K562 (cell line): ENCODE measurements around the gene PGS1. TPM values are rescaled to one million over a fixed set of nuclear protein-coding genes. Genes with fewer than 3 reads are reported as not detected.

Source experiments
- BCL6 ChIP-seq: fragments of 250-450 bp; sonication (Bioruptor Pico); IDR thresholded peaks from 2 replicates; pipeline ENCODE4 v1.4.0; 2020
- CBFA2T3 ChIP-seq: fragments of 450-650 bp; IDR thresholded peaks from 2 replicates; pipeline ENCODE4 v1.6.1; 2017
- E4F1 ChIP-seq: fragments of 250-450 bp; sonication (Bioruptor Pico); IDR thresholded peaks from 2 replicates; pipeline ENCODE4 v1.5.0; 2021; ENCODE audit warnings: mild to moderate bottlenecking, borderline replicate concordance
- ETV6 ChIP-seq, 3 experiments: fragments of 150-350 bp in 1 of 3; sonication (generic) in 1 of 3; formaldehyde crosslinking in 1 of 3; IDR thresholded peaks; 2 replicates each; pipeline versions ENCODE4 v1.6.1 to v1.8.0; 2014 to 2022; ENCODE audit warnings: borderline replicate concordance in 2 of 3, low read depth in 2 of 3, antibody characterized with exemption in 1 of 3, low read length in 1 of 3, mild to moderate bottlenecking in 1 of 3, missing genetic modification reagents in 1 of 3
- HLTF ChIP-seq: fragments of 450-650 bp; IDR thresholded peaks from 2 replicates; pipeline ENCODE4 v1.6.1; 2016
- JUND ChIP-seq, 2 experiments: IDR thresholded peaks; 2 replicates in 1 of 2; 3 replicates in 1 of 2; pipeline ENCODE4 v1.6.1; 2011; ENCODE audit warnings: borderline replicate concordance in 2 of 2, low read depth in 2 of 2, low read length in 2 of 2, improper control_type of control experiment in 1 of 2, missing biosample characterization in 1 of 2, missing genetic modification characterization in 1 of 2, missing genetic modification reagents in 1 of 2
- KAT8 ChIP-seq: fragments of 450-650 bp; IDR thresholded peaks from 2 replicates; pipeline ENCODE4 v1.6.1; 2016; ENCODE audit warnings: low read depth, mild to moderate bottlenecking
- PTBP1 ChIP-seq: fragments of 200-400 bp; formaldehyde crosslinking; IDR thresholded peaks from 2 replicates; pipeline ENCODE4 v1.6.1; 2017; ENCODE audit warnings: low read depth, low read length
- PTTG1 ChIP-seq: fragments of 450-650 bp; IDR thresholded peaks from 2 replicates; pipeline ENCODE4 v1.6.1; 2016; ENCODE audit warnings: low read depth, mild to moderate bottlenecking, missing genetic modification characterization, missing compliant biosample characterization
- SLC30A9 ChIP-seq: fragments of 250-450 bp; sonication (Bioruptor Pico); IDR thresholded peaks from 2 replicates; pipeline ENCODE4 v1.8.0; 2022; ENCODE audit warnings: mild to moderate bottlenecking, moderate library complexity
- THAP12 ChIP-seq: fragments of 250-450 bp; sonication (Bioruptor Pico); IDR thresholded peaks from 2 replicates; pipeline ENCODE4 v1.9.0; 2021; ENCODE audit warnings: mild to moderate bottlenecking, inconsistent platforms
- THRAP3 ChIP-seq: fragments of 450-650 bp; IDR thresholded peaks from 2 replicates; pipeline ENCODE4 v1.6.1; 2016; ENCODE audit warnings: mild to moderate bottlenecking, inconsistent platforms, borderline replicate concordance
- ZKSCAN8 ChIP-seq: fragments of 200-800 bp; sonication (Bioruptor generic); IDR thresholded peaks from 2 replicates; pipeline ENCODE4 v1.6.1; 2016; ENCODE audit warnings: missing genetic modification characterization, missing compliant biosample characterization
- ZNF384 ChIP-seq: IDR thresholded peaks from 2 replicates; pipeline ENCODE4 v1.6.1; 2012; ENCODE audit warnings: low read depth, low read length, improper control_type of control experiment
- ZNF507 ChIP-seq: conservative IDR thresholded peaks from 2 replicates; pipeline ENCODE4 v1.6.1; 2017; ENCODE audit warnings: missing genetic modification characterization, missing compliant biosample characterization
- polyA plus RNA-seq, 8 experiments: library from polyadenylated mRNA; depleted of rRNA in 4 of 8; stranded (reverse) in 5 of 8; unstranded in 3 of 8; fragments of >200 nt; fragmentation: Nextera tagmentation in 2 of 8; fragmentation: Illumina TruSeq in 1 of 8; extraction: Ambion mirVana in 2 of 8; extraction: Trizol in 1 of 8; gene quantifications; 2 replicates each; pipeline versions ENCODE4 v1.2.1 to v1.2.3, GENCODE V29; 2011 to 2014; ENCODE audit warnings: inconsistent platforms in 1 of 8, missing spikeins in 1 of 8
- total RNA-seq, 7 experiments: library from RNA; depleted of rRNA in 6 of 7; stranded (reverse); fragments of >200 nt in 6 of 7; fragmentation: Illumina TruSeq in 2 of 7; extraction: Trizol in 2 of 7; gene quantifications; 2 replicates each; pipeline versions ENCODE4 v1.2.1 to v1.2.3, GENCODE V29; 2011 to 2021; ENCODE audit warnings: low replicate concordance in 1 of 7
- TF ChIP-seq, protein P1 (sequence below): fragments of 250-450 bp; sonication (Bioruptor Pico); IDR thresholded peaks from 2 replicates; pipeline ENCODE4 v1.4.0; 2020; ENCODE audit warnings: borderline replicate concordance
- TF ChIP-seq, protein P2 (sequence below): fragments of 450-650 bp; formaldehyde crosslinking; IDR thresholded peaks from 2 replicates; pipeline ENCODE4 v1.4.0; 2020; ENCODE audit warnings: mild to moderate bottlenecking, mixed read lengths
- TF ChIP-seq, protein P3 (sequence below): fragments of 450-650 bp; IDR thresholded peaks from 2 replicates; pipeline ENCODE4 v1.6.1; 2016; ENCODE audit warnings: low read depth, mild to moderate bottlenecking, moderate library complexity

PGS1 gene
- total and polyA plus RNA-seq, 9 of the 15 experiments (the other 6 are each of a cell fraction or from before 2014, with no cell fraction given), result 1.3 to 39.4 (median 22.3) TPM

GRCh38 chr17:78330570-78331224 lies 47.8 kb upstream of the PGS1 start (continued):
- TF ChIP-seq, protein P1, sequence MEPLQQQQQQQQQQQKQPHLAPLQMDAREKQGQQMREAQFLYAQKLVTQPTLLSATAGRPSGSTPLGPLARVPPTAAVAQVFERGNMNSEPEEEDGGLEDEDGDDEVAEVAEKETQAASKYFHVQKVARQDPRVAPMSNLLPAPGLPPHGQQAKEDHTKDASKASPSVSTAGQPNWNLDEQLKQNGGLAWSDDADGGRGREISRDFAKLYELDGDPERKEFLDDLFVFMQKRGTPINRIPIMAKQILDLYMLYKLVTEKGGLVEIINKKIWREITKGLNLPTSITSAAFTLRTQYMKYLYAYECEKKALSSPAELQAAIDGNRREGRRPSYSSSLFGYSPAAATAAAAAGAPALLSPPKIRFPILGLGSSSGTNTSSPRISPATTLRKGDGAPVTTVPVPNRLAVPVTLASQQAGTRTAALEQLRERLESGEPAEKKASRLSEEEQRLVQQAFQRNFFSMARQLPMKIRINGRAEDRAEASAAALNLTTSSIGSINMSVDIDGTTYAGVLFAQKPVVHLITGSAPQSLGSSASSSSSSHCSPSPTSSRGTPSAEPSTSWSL (CRISPR knock-in tag), result no peak
- TF ChIP-seq, protein P2, sequence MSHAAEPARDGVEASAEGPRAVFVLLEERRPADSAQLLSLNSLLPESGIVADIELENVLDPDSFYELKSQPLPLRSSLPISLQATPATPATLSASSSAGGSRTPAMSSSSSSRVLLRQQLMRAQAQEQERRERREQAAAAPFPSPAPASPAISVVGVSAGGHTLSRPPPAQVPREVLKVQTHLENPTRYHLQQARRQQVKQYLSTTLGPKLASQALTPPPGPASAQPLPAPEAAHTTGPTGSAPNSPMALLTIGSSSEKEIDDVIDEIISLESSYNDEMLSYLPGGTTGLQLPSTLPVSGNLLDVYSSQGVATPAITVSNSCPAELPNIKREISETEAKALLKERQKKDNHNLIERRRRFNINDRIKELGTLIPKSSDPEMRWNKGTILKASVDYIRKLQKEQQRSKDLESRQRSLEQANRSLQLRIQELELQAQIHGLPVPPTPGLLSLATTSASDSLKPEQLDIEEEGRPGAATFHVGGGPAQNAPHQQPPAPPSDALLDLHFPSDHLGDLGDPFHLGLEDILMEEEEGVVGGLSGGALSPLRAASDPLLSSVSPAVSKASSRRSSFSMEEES, result no peak
- TF ChIP-seq CBFA2T3 (no peak), PTTG1 (no peak), JUND (IDR thresholded peaks at IDR 0.05; ENCODE audit: borderline replicate concordance, low read depth, low read length) (no peak), JUND (tag; IDR thresholded peaks at IDR 0.05; ENCODE audit: borderline replicate concordance, low read depth, low read length) (no peak), ETV6 (IDR thresholded peaks at IDR 0.05; ENCODE audit: borderline replicate concordance in 1 of 2, low read depth in 2 of 2, low read length in 1 of 2) (no peak), ETV6 (CRISPR knock-in tag; IDR thresholded peaks at IDR 0.05; ENCODE audit: borderline replicate concordance) (no peak), ZKSCAN8 (CRISPR knock-in tag) (no peak), ZNF507 (tag) (no peak), THAP12 (CRISPR knock-in tag) (no peak), KAT8 (no peak), ZNF384 (no peak), SLC30A9 (CRISPR knock-in tag) (no peak), HLTF (no peak), THRAP3 (no peak), PTBP1 (peak; percentile 84; the same call in 1 of the 2 replicates), E4F1 (no peak), BCL6 (CRISPR knock-in tag) (no peak)
- TF ChIP-seq, protein P3, sequence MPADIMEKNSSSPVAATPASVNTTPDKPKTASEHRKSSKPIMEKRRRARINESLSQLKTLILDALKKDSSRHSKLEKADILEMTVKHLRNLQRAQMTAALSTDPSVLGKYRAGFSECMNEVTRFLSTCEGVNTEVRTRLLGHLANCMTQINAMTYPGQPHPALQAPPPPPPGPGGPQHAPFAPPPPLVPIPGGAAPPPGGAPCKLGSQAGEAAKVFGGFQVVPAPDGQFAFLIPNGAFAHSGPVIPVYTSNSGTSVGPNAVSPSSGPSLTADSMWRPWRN, result no peak
